NCI-H1694 (cell line): Measurements from ENCODE around the gene EXD3.
"Not testable (repeated sequence)": the region's sequence is repeated elsewhere in the genome, so short reads cannot be mapped to it uniquely, and the experiment has no call there.

Experiments used
- DNase-seq: peaks from one replicate; lab custom pipeline; 2025; lab: John Stamatoyannopoulos, UW

Gene EXD3

DNA sequence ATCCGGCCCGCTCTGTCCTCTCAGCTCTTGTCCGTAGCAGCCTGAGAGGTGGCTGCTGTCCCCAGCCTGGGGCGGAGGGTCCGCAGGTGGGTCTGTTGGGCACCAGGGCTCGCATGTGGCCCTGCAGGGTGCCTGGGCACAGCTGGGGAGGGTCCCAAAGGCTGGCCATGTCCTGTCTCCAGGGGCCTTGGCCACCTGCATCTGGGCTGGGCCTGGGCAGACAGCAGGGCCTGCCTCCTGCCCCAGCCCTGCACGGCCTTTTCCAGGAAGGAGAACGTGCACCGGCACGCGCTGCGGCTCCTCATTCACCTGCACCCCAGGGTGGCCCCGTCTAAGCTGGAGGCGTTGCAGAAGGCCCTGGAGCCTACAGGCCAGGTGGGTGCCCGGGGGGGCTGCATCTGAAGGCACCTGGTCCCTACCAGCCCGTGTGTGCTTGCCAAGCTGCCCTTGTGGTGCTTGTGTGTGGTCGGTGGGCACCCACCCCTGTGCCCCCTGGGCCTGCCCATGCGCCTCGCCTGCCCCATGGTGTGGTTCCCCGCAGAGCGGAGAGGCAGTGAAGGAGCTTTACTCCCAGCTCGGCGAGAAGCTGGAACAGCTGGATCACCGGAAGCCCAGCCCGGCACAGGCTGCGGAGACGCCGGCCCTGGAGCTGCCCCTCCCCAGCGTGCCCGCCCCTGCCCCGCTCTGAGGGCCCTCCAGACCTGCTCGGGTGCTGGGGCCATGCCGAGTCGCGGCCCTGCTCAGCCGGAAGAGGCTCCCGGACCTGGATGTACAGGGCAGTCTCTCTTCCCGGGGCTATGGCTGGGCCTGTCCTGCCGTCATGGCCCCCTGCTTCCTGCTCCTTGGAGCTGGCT is 150.5 kb downstream of the EXD3 start:
- DNase-seq: no peak

DNA sequence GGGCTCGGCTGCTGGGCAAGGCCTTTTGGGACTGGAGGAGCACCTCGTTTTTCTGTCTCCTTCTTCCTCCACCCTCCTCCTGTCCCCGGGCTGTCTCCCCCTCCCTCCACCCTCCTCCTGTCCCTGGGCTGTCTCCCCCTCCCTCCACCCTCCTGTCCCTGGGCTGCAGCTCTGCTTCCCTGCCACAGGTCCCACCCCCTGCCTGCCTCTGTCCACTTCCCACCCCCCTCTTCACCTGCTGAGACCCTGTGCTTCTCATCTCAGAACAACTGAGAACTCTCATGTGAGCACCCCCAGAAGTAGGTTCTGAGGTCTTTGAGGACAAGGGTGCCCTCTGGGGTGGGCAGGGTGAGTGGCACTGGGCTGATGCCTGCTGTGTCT is 151.3 kb downstream of the EXD3 start:
- DNase-seq: no peak

DNA sequence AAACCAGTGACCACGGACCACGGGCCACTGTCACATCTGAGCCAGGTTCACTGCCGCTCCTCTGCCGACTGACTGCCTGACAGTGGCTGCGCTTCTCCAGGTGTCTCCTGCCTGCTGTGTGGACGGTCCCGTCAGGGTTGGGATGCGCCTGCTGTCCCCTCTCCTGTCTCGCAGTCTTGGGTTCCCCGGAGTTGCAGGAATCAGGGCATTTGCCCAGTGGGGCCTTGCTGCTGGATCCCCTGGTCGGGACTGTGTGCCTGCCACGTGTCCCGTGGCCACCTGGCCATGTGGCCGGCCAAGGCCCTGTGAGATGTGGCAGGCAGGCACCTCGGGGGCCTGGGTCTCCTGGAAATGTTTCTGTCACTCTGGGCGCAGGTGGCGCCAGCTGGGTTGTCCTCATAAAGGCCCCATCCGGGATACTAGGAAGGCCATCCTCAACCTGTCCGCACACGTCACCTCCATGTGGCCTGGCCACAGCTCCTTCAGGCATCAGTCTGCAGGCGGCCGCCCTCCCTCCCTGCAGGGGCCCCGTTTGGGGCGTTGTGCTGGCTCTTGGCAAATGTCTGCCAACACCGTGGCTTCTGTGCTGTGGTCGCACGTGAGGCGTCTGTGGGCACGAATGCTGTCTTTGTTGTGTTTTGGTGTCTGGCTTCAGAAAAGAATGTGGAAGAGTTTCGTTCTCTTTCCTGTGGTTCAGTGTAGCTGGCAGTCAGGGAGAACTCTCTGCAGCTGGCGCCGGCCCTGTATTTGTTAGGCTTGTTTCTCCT is 151.8 kb downstream of the EXD3 start:
- DNase-seq: no peak

GRCh38 chr9:137269231-137269772 is 153.7 kb downstream of the EXD3 start:
- no peak for DNase-seq

- DNase-seq: no peak
These were observed 154.3 kb downstream of the EXD3 start for GRCh38 chr9:137268538-137269201.

DNA sequence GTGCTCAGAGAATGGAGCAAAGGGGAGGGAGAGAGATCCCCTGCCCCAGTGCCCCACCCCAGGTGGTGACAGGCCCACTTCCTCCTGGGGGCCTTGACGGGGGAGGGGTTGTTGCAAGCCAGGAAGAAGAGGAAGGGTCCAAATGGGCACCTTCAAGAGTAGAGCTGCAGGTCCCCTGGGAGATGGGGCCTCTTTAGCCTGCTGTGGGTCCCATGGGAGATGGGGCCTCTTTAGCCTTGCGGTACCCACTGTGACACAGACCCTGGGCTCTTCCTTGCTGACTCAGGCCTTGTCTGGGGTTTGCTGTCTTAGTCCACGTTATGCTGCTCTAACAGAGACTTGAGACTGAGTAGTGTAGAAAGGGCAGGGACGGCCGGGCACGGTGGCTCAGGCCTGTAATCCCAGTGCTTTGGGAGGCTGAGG is 155.0 kb downstream of the EXD3 start:
- no peak for DNase-seq

DNA sequence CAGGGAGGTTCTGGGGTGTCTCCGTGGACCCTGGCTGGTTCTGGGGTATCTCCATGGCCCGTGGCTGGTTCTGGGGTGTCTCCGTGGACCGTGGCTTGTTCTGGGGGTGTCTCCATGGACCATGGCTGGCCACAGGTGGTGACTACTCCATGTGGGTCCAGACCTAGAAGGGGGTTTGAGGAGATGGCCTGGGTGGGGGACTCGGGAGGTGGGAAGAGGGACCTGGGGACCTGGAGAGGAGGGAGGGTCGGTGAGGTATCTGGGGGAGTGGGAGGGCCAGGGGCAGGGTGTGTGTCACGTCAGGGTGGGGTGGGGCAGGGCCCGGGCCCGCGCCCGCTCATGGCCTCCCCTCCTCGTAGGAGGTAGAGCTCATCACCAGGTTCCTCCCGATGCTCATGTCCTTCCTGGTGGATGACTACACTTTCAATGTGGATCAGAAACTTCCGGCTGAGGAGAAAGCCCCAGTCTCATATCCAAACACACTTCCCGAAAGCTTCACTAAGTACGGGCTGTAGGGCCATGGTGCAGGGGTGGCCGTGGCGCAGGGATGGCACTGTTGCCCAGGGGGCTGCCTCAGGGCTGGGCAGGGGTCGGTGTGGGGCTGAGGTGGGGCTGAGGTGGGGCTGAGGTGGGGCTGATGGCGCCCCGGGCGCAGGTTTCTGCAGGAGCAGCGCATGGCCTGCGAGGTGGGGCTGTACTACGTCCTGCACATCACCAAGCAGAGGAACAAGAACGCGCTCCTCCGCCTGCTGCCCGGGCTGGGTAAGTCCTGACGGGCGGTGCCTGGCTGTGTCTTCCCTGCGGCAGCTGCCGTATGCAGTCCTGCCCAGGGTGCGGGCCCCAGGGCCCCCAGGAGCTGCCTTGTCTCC is 156.1 kb downstream of the EXD3 start:
- no peak for DNase-seq

GRCh38 chr9:137266162-137266527 is 156.8 kb downstream of the EXD3 start:
- no peak for DNase-seq

- no peak for DNase-seq
These were observed 157.3 kb downstream of the EXD3 start for GRCh38 chr9:137265496-137266161.

GRCh38 chr9:137264067-137264466 is 158.9 kb downstream of the EXD3 start:
- no peak for DNase-seq

GRCh38 chr9:137263506-137263905 is 159.5 kb downstream of the EXD3 start:
- no peak for DNase-seq

DNA sequence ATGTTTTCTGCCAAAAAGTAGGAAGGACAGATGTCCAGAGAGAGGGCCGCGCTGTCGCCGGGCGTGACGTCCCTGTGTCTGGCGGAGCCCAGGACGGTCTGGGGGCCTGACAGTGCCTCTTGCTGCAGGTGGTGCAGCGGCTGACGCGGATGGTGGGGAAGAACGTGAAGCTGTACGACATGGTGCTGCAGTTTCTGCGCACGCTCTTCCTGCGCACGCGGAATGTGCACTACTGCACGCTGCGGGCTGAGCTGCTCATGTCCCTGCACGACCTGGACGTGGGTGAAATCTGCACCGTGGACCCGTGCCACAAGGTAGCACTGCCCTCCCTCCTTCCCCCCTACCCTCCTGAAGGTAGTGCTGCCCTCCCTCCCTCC is 160.1 kb downstream of the EXD3 start:
- no peak for DNase-seq

GRCh38 chr9:137262173-137262908 is 160.6 kb downstream of the EXD3 start:
- DNase-seq: not testable (repeated sequence)
